NCI-H2196 treated with DMSO at 0.1 percent for 48 hours (cell line): Measurements from ENCODE around the gene ERCC5.

Experiments used
- DNase-seq: peaks from one replicate; lab custom pipeline; 2025; ENCODE audit not compliant: unreplicated experiment; lab: John Stamatoyannopoulos, UW

The ERCC5 gene

DNA sequence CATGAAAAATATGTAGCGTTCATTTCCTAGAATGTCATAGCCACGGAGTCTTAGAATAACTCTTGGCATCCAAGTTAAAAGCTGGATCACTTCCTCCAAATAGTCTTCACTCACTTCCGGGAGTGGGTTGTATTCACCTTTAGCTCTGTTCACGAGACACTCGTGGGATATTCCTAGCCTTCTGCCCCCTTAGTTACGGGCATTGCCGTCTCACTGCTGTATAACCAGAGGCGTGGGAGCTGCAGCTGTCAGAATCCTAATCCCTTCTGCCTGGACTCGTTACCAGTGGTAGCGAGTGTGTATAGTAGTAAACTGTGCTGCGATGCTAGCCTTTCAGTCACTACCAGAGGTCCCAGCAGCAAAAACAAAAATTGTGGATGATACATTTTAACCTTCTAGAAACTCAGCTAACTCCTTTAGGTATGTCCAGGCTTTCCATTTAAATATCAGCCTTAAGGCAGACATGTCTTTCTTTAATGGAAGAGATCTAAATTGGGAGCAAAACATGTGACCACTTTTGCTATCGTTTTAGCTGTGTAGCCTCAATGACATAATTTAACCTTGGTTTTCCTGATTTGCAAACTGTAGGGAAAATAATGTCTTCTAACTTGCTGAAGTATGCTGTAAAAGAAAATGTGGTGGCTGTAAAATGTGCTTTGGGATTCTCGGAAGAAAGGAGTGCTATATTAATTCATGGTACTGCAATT is 34.1 kb downstream of the ERCC5 start:
- DNase-seq: no peak

DNA sequence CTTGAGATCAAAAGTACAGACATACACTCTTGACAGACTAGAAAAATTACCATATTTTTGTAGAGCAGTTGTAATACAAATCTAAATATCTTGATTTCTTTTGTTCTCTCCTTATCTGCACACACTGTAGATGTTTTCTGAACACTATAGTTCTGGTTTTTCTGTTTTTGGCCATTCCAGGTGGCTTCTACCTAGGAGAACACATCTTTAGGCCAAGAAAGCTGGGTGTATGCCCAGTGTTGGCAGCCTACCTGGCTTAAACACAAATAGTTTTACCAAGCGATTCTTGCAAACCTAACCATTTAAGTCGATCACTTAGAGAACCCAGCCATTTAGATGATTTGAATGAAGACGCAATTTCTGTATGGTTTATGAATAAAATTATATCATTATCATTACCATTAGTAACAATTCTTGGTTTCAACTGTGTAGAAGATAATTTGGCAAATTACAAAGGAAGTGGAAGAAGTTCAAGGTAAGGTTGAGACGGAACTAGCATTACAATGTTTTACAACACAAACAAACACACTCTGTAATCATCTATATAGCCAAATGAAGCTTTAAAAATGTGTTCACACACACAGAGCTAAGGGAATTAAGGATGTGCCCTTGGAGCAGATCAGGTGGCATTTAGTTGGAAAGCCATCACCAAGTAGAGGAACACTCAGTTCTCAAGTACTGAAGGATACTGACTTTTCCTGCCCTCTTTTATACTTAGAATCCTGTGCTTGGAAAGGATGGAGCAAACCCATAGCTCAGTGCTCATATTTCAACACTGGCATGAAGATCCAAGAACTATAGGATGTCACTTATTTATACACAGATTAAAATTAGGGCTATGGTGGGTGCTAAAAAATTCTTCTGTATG is 36.2 kb downstream of the ERCC5 start:
- no peak for DNase-seq

DNA sequence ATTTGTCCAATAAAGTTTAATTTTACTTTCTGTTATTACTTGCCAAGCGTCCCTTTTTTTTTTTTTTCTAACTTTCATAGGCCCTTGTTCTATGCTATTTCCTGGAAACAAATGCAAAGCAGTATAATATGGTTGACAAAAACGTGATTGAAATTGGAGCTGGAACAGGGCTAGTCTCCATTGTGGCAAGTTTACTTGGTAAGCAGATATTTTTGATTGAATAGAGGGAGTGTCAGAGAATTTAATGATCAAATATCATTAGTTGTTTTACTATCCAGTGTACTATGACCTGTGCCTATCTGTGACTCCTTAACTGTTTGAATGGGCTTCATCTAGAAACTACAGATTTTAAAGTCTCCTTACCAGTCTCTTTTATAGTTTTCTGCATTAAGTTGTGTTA is 46.7 kb downstream of the ERCC5 start:
- DNase-seq: no peak

DNA sequence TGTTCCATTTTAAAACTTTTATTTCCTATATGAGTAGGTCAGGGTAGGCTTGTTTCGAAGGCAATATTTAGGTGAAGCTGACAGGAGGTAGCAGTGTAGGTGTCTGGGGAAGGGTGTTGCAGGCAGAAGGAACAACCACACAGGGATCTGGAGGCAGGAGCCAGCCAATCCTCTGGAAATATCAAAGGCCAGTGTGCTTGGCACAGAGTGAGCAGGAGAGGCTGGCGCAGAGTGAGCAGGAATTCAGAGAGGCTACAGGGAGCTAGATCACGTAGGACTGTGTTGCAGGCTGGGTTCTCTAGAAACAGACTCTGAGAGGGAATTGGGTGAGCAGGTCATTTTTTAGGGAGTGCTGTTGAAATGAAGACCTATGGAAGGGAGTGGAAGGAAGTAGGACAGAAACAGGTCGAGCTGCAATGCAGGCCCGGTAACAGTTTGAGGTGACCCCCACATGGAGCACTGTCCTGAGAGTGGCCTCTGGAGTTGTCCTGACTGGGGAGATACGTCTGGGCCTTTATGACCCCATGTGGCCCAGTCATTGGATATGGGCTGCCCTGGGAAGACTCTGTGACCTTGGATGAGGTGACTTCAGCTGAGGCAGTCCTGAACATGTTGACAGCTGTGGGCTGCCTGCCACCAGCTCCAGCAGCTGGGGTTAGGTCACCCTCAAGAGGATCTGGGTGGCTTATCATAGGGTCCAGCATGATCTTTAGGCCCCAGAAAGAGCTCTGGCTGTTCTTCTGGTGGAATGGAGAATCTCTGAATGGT is 51.7 kb downstream of the ERCC5 start:
- DNase-seq: no peak

DNA sequence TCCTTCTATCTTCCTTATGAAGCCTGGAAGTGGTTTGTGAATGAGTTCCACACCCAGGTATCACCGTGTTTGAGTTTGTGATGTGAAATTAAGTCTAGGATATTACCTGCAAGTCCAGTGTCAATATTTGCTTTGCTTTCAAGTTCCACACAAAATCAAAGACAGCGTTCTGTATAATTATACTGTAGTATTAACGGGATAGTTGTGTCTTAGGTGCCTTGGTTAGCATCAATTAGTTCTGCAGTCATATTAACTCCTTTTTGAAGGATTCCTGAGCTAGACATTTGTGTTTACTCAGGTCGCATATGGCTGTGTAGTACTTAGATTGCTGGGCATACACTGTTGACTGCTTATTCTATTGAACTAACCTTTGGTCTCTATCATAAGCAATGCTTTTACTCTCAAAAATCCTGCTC is 54.4 kb downstream of the ERCC5 start:
- DNase-seq: no peak

DNA sequence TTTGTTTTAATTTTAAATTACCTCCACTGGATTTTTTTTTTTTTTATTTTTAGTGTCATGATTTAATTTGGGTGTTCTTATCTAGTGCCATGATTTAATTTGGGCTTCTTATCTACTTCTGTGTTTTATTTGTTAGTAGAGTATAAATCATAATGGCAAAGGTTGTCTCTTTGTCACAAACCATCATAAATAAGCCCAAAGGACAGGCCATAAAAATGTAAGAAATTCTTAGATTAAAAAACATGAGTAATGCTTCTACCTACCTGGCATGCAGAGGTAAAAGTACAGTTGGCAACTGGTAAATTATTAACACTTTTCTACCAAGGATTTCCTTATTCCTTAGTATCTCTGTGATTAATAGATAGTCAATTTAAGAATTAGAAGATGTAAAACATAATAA is 55.2 kb downstream of the ERCC5 start:
- DNase-seq: no peak

DNA sequence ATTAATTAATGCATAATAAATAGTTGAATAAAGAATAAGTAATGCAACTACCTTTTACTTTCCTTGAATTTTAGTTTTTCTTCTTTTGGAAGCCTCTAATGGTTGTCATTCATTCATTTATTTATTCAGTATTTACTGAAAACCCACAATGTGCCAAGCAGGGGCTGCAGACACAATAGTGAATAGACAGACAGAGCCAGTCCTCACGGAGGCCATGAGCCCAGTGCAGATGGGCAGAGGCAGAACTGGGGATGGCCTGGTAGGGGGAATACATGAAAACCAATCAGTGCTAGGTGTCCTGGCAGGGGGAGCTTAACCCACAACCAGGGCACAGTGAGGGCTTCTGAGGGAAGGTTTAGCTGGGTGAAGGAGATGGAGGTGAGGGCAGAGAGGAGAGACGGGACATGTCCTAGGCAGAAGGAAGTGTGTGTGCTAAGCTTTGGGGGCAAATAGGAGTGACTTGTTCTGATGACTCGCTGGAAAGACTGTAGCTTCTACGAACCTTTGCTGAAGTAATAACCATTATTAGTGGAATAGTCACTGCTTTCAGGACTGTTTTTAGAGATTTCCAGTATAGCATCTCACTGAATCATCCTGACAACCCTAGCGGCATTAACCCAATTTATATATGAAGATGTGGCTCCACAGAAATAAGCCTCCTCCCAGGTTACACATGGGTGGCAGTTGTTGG is 55.9 kb downstream of the ERCC5 start:
- no peak for DNase-seq

DNA sequence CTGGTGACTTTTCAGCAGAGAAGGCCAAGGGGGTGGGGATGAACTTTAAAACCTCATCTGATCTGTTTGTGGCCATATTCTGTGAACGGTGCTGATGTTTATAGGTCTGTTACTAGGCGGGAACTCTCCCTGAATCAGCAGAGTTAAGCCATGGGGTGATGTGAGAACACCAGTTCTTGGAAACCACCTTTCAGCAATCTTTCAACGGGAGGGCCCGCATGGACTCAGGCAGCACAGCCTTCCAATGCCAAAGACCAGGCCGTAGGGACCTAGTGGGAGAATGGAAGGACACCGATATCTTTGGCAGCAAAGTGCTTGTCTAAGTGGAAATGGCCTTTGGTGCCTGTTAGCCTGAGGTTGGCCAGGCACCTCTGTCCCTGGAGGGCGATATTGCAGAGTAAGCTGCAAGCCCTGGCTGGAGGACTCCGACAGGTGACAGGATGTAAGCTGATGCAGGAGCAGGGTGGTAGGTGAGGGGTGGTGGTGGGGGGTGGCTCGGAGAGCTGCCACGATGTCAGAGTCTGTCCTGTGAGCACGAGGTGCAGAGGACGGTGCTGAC is 57.0 kb downstream of the ERCC5 start:
- DNase-seq: no peak

DNA sequence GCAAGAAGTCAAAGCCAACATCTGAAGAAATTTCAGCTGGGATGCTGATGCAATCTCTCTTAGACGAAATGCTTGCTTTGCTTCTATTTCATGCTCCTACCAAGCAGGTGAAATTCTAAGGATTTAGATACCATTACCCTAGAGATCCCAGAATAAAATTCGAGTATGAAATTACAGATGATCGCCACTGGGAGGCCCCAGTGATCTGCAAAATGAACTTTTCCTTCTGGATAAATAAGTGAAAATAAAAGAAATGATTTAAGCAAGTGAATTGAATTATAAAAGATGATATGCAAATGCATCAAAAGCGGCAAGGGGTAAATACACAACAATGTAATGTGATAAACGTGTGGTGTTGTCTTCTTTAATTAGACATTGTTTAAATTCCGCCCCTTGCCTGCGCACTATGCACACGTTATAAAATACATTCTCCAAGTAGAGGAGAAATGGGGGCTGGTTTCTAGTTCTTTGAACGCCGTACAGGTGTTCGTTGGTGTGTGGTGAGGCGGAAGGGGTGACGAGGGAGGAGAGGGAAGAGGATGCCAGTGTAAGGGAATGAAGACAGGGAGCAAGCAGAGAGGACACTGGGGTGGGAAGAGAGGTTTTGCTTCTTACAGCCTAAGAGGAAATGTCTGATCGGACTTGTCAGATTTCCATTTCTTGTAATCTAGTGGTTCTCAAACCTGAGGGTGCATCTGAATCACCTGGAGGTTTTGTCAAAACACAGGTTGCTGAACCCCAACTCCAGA is 58.0 kb downstream of the ERCC5 start:
- DNase-seq: no peak

DNA sequence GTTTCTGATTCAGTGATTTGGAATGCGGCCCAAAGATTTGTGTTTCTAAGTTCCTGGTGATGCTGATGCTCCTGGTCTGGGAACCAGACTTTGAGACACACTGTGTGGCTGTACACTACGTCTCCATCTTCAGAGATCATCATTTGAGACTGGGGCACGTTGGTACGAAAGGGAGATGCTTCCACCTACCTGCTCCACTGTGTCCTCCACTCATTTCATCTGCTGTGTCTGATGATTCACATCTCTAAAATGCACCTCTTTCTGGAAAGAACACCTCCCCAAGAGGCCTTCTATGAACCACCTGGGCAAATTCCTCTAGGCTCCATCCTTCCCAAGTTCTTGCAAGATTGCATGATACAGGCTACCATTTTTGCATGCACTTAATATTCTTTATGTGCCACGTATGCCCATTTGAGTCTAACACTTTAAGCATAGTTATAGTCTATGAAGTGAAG is 58.6 kb downstream of the ERCC5 start:
- DNase-seq: no peak

DNA sequence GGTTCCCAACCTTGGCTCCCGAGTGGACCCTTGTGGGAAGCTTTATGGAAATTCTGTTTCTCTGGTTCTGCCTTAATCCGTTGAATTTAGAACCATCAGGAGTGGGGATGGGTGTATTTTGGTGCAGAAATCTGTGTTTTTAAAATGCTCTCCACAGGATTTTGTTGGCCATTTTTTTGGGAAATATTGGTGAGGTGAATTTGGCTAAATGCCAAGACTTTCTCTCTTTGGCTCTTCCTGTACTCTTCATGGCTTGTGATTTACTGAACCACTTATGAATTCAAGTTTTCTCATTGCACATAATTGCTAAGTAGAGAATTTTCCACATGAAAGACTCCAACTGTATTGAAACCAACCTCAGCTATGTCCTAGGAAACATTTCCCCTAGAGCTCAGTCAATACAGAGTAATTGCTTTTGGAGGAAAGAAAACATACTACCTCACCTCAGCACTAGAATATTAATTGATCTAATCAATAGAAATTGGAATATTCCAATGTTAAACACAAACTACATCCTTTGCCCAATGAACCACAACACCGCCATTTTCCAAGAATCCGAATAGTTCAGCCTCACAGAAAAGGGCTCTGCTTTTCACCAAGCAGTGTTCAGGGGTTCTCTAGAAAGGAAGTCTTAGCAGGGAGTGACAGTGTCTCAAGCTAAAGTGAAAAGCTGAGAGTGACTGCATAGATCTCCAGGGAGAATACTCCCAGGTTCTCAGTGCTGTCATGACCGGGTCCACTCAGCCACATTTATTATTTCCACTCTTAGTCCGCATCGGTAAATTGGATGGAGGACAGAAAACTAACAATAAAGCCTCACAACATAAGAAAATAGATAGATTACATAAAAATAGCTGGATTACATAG is 60.3 kb downstream of the ERCC5 start:
- DNase-seq: no peak

DNA sequence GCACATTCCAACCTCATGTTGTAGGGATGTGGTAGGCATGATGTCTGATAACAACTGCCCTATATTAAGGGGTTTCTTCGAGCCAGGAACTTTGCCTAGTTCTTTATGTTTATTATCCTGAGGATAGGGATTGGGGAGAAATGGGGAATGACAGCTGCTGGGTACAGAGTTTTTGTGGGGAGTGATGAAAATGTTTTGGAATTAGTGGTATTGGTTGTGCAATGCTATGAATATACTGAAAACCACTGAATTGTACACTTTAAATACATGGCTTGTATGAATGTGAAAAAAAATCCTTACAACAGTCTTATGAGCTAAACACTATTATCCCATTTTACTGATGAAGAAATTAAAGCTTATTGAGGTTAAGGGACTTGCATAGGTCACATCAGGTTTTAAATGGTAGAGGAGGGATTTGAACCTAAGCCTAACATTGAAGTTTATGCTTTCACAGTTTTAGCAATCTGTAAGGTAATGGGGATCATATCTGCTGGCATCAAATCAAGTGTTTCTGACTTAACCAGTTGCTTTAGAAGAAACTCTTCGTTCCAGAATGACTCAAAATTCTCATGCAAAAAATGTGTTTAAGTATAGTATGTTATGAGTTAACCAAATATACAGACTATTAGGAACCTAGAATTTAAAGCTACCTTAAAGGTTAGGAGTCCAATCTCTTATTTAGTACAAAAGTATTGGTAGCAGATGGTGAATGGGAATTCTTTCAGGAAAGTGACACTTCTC is 61.4 kb downstream of the ERCC5 start:
- DNase-seq: no peak

DNA sequence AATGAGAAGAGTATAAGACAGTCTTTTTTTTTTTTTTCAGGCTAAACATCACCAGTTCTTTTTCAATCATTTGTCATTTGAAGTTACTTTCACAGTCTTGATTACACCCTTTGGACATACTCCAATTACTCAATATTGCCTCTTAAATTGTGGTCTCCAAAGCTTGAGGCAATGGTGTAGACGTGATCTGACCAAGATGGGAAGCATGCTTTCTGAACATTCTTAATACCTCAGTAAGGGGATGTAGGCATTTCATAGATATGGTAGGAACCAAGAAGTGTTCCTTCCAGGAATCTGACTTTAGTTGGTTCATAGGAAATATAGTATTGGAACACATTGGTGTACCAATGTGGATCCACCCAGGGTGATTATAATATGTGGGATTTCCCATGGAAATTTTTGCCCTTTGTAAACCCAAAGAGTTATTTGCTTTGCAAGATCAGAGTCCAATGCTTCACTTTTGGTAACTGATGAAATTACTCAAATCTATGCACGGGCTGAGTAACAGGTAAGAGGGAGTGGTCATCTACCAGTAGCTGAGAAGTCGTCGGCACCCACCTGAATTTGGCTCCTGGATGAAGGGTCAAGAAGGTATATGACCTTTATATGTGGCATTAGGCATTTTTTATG is 62.2 kb downstream of the ERCC5 start:
- DNase-seq: no peak

DNA sequence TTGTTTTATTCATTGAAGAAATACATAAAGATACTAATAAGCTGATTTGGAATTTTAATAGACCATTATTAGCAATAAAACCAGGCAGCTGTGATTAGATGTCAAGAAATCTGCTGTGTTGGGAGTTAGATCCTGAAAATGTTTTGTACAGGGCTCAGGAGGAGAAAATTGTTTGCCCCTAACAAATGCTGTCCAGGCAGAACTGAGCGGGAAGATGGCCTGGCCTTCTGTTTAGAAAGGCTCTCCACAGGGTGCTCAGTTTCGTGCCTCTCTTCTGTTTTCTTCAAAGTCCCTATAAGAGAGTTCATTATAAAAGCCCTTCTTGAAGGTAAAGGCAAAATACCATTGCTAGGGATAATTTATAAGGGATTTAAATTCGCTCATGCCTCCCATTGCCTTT is 64.1 kb downstream of the ERCC5 start:
- DNase-seq: no peak

DNA sequence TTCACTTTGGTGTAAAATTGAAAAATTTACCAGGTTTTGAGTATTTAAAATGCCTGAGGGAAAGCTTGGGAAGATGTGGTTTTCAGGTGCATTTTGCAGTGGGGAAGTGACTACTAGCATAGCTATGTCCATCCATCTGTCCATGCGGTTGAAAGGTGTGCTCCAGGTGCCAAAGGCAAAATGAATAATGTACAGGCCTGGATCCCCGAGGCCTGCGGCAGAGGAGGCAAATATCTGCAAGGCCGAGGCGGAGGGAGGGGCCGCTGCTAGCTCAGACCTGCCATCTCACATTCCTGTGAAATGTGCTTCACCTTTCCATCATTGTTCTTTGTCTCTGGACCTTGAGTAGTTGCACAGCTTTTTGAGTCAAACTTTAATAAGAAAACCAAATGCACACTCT is 65.5 kb downstream of the ERCC5 start:
- DNase-seq: no peak

DNA sequence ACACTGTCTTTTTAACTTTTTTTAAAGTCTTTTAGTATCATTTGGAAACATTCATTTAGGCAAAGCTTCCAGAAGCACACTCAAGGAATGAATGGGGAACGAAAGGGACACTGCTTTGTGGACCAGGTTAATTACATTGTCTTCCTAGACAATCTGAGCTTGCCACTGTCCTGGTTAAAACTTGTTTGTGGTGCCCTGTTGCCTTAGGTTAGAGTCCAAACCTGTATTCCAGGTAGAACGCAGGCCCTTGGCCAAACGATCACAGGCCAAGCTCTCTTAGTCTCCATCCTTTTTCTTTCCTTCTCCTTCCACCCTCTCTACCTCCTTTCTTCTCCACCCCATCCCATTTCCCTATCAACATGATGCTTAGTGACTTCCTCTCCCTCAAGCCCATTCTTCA is 66.8 kb downstream of the ERCC5 start:
- DNase-seq: no peak

DNA sequence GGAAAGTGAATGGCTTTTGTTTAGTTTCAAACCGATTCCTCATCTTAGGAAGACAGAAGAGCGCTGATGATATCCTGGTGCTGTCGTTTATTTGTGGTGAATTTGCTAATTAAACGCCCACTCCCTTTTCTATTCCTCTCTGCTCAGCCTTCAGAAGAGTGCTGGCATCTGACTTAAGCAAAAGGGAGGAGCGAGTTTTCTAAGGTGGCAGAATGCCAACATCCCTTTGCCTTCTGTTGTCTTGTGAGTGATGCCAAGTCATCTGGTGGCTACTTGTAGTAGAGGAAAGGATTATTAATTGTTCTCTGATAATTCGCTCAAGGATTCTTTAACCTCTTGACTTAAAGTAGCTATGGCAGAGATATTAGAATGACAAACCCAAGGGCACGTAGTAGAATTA is 68.1 kb downstream of the ERCC5 start:
- DNase-seq: no peak

DNA sequence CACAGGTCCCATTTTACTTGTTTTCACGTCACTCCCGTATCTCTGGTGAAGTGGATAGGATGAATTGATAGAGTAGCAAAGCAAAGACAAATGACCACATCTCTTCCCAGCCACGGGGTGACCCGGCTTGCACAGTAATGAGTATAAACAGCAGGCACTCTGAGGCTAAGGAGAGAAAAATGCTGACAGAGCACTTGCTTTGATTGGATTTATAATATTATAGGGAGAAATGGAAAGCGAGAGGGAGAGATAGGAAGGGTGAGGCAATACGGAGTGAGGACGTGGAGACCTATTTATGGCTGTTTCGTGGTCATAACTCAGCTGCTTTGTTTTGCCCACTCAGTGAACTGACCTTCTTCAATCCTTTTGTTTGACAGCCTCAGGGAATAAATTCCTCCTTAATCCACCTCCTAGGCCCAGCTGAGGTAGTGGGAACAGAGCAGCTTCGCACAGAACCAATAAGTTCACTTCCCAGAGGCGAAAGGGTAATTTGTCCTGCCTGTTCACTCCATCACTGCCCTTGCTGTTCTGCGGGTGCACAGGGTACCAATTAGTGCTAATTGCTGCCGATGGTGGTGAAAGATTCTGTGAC is 68.6 kb downstream of the ERCC5 start:
- no peak for DNase-seq
